ENCODE measurements around the gene ASAP3. TPM values are rescaled to one million over a fixed set of nuclear protein-coding genes. Genes with fewer than 3 reads are reported as not detected.

ASAP3 gene
- total and polyA plus RNA-seq, 2 of the 13 experiments (the other 11 are each of a cell fraction or from before 2014, with no cell fraction given) = 32.6 to 37.0 TPM

- DNase-seq (ENCODE audit: low spot score) = no peak
- 98% methylated on average over 12 of the region's 13 CpGs for WGBS (ENCODE audit: low lambda C conversion rate)
- TF ChIP-seq ZNF441 (CRISPR knock-in tag; IDR thresholded peaks at IDR 0.05; ENCODE audit: borderline replicate concordance) = no peak
- TF ChIP-seq SETDB1 (CRISPR knock-in tag; IDR thresholded peaks at IDR 0.05; ENCODE audit: borderline replicate concordance) = no peak
- TF ChIP-seq IRX3 (CRISPR knock-in tag; IDR thresholded peaks at IDR 0.05; ENCODE audit: borderline replicate concordance, low read depth) = no peak
- no peak for TF ChIP-seq JUND (CRISPR knock-in tag; IDR thresholded peaks at IDR 0.05)
- no peak for TF ChIP-seq HMG20A (CRISPR knock-in tag; IDR thresholded peaks at IDR 0.05; ENCODE audit: borderline replicate concordance)
- TF ChIP-seq AGO2 (optimal IDR thresholded peaks at IDR 0.05; ENCODE audit: low read depth, low read length) = no peak
- no peak for TF ChIP-seq ZNF788 (CRISPR knock-in tag; IDR thresholded peaks at IDR 0.05; ENCODE audit: borderline replicate concordance)
- TF ChIP-seq ZBTB49 (CRISPR knock-in tag; IDR thresholded peaks at IDR 0.05; ENCODE audit: borderline replicate concordance) = no peak
- no peak for TF ChIP-seq ZBTB7B (CRISPR knock-in tag; IDR thresholded peaks at IDR 0.05)
- no peak for TF ChIP-seq CENPT (CRISPR knock-in tag; IDR thresholded peaks at IDR 0.05; ENCODE audit: low read depth)
- no peak for ATAC-seq
- no peak for FAIRE-seq
- Histone ChIP-seq H3K27ac (ENCODE audit: extremely low read length, insufficient read depth, low read length) (no peak overlapping the region), H3K9ac (ENCODE audit: insufficient read depth, low read depth, low read length) (no peak overlapping the region), H3K4me3 (replicated peaks in 1 of 3; ENCODE audit: insufficient read depth in 1 of 3, low read depth in 2 of 3, low read length in 3 of 3) (no peak overlapping the region), H3K79me2 (ENCODE audit: insufficient read depth, low read length) (no peaks in the 10 kb centered on the region), H3K36me3 (replicated peaks in 1 of 2; ENCODE audit: control insufficient read depth in 1 of 2, insufficient read depth in 2 of 2, low read length in 2 of 2) (peaks cover 23 to 56% of the 10 kb centered on the region in 2 experiments), H4K20me1 (ENCODE audit: insufficient read depth, low read length) (no peaks in the 10 kb centered on the region), H3K4me2 (ENCODE audit: low read depth, low read length) (no peak overlapping the region), H2AFZ (ENCODE audit: low read length) (no peak overlapping the region), H3K27me3 (ENCODE audit: control insufficient read depth in 1 of 2, insufficient read depth in 2 of 2, low read length in 2 of 2) (no peaks in the 10 kb centered on the region), H3K4me1 (ENCODE audit: insufficient read depth, low read length) (no peaks in the 10 kb centered on the region), H3K9me3 (ENCODE audit: low read length) (no peaks in the 10 kb centered on the region)
- BruUV-seq (replicated peaks) = no TSS peak
- POLR2A ChIA-PET = no interaction called here
- intact Hi-C loops (cut with micrococcal nuclease; ENCODE audit: unreplicated experiment) = no loop called here
- in situ Hi-C loops (cut with HindIII; ENCODE audit: extremely low pct_ligation_motif_present, low pct_unique_long_range_greater_than_20kb) = no loop called here
- CTCF ChIA-PET (ENCODE audit: low intra/inter-chr PET ratio, low total read pairs) = no interaction called here
Measured at GRCh38 chr1:23437355-23437664, 46.7 kb downstream of the ASAP3 start.

Data from HepG2 (cell line).